HepG2 (cell line): ENCODE measurements around the gene C3orf70. TPM values are rescaled to one million over a fixed set of nuclear protein-coding genes. Genes with fewer than 3 reads are reported as not detected.

Experiments used
- ATAC-seq: fragments of 200-7000 bp; cut with Tn5 transposase; 3 replicates; pipeline ENCODE4 v1.9.1; 2020; ENCODE audit warnings: mild to moderate bottlenecking, moderate library complexity
- BruUV-seq: library from RNA; stranded (reverse); fragments of 400-500 nt; replicated peaks from 2 replicates; lab custom pipeline; 2021; lab: Mats Ljungman, UMichigan
- CTCF ChIA-PET: fragments of 300-600 bp; formaldehyde crosslinking; extraction: SDS; loops from one replicate; lab custom pipeline; 2021; ENCODE audit warnings: low total read pairs, inconsistent platforms, low intra/inter-chr PET ratio; lab: Yijun Ruan, JAX
- POLR2A ChIA-PET: fragments of 350-600 bp; sonication (Branson Sonifier 250); formaldehyde crosslinking; loops from one replicate; lab custom pipeline; 2020; ENCODE audit warnings: antibody characterized with exemption, inconsistent platforms; lab: Yijun Ruan, JAX
- DNase-seq: peaks from one replicate; pipeline ENCODE4 v3.0.0-alpha.2; 2015; ENCODE audit warnings: low spot score
- FAIRE-seq: peaks from 3 replicates; lab custom pipeline; 2011; peaks lifted over from hg19 to GRCh38; lab: Jason Lieb, UNC
- H2AFZ ChIP-seq: one replicate; pipeline ENCODE4 v1.6.1; 2011; ENCODE audit warnings: low read length, inconsistent platforms
- H3K27ac ChIP-seq: fragments of 300-600 bp; 3 replicates; pipeline ENCODE4 v1.8.0; 2011; ENCODE audit warnings: mixed run types, mild to moderate bottlenecking, mixed read lengths, low read length, inconsistent platforms; ENCODE audit not compliant: insufficient read depth; ENCODE audit errors: extremely low read length
- H3K27me3 ChIP-seq, 2 experiments: fragments of 200-600 bp in 1 of 2; 2 replicates in 1 of 2; 3 replicates in 1 of 2; pipeline versions ENCODE4 v1.6.0 to v1.8.0; 2011; ENCODE audit warnings: low read length in 2 of 2, mild to moderate bottlenecking in 2 of 2, moderate library complexity in 2 of 2, inconsistent platforms in 1 of 2; ENCODE audit not compliant: insufficient read depth in 2 of 2, control insufficient read depth in 1 of 2
- H3K36me3 ChIP-seq, 2 experiments: fragments of 200-600 bp in 1 of 2; replicated peaks in 1 of 2; 2 replicates in 1 of 2; 3 replicates in 1 of 2; pipeline versions ENCODE4 v1.5.1 to v1.8.0; 2011; ENCODE audit warnings: low read length in 2 of 2, inconsistent platforms in 1 of 2; ENCODE audit not compliant: insufficient read depth in 2 of 2, control insufficient read depth in 1 of 2
- H3K4me1 ChIP-seq: 2 replicates; pipeline ENCODE4 v1.5.1; 2012; ENCODE audit warnings: low read length, inconsistent platforms; ENCODE audit not compliant: insufficient read depth
- H3K4me2 ChIP-seq: 2 replicates; pipeline ENCODE4 v1.6.0; 2011; ENCODE audit warnings: low read depth, low read length, inconsistent platforms
- H3K4me3 ChIP-seq, 3 experiments: fragments of 200-600 bp in 1 of 3; sonication (generic), shearing (Covaris generic) in 1 of 3; replicated peaks in 1 of 3; 2 replicates each; pipeline ENCODE4 v1.5.1; 2011 to 2016; ENCODE audit warnings: low read length in 3 of 3, inconsistent platforms in 2 of 3, low read depth in 2 of 3, mild to moderate bottlenecking in 2 of 3, control low read depth in 1 of 3, mixed read lengths in 1 of 3; ENCODE audit not compliant: insufficient read depth in 1 of 3
- H3K79me2 ChIP-seq: one replicate; pipeline ENCODE4 v1.6.1; 2011; ENCODE audit warnings: low read length, inconsistent platforms; ENCODE audit not compliant: insufficient read depth
- H3K9ac ChIP-seq: 2 replicates; pipeline ENCODE4 v1.6.0; 2011; ENCODE audit warnings: mild to moderate bottlenecking, low read depth, low read length, inconsistent platforms; ENCODE audit not compliant: insufficient read depth
- H3K9me3 ChIP-seq: 2 replicates; pipeline ENCODE4 v1.5.1; 2012; ENCODE audit warnings: mild to moderate bottlenecking, low read length
- H4K20me1 ChIP-seq: 2 replicates; pipeline ENCODE4 v1.6.0; 2011; ENCODE audit warnings: inconsistent platforms, mild to moderate bottlenecking, low read length, moderate library complexity; ENCODE audit not compliant: insufficient read depth
- JUND ChIP-seq: sonication (generic); formaldehyde crosslinking; IDR thresholded peaks from 2 replicates; pipeline ENCODE4 v1.8.0; 2022; ENCODE audit warnings: mild to moderate bottlenecking, missing genetic modification reagents
- MXD4 ChIP-seq: IDR thresholded peaks from 2 replicates; pipeline ENCODE4 v1.6.1; 2016; ENCODE audit warnings: mild to moderate bottlenecking, missing biosample characterization, missing genetic modification reagents
- NONO ChIP-seq, 2 experiments: fragments of 450-650 bp in 1 of 2; sonication (generic) in 1 of 2; formaldehyde crosslinking in 1 of 2; IDR thresholded peaks in 1 of 2; conservative IDR thresholded peaks in 1 of 2; 2 replicates each; pipeline versions ENCODE4 v1.6.1 to v1.8.0; 2017 to 2022; ENCODE audit warnings: mild to moderate bottlenecking in 1 of 2, missing genetic modification reagents in 1 of 2, moderate library complexity in 1 of 2
- POGK ChIP-seq: sonication (generic); formaldehyde crosslinking; conservative IDR thresholded peaks from 2 replicates; pipeline ENCODE4 v1.8.0; 2022; ENCODE audit warnings: mild to moderate bottlenecking, moderate library complexity, missing genetic modification reagents
- ZNF337 ChIP-seq: sonication (generic); formaldehyde crosslinking; IDR thresholded peaks from 2 replicates; pipeline ENCODE4 v1.5.1; 2020; ENCODE audit warnings: missing genetic modification reagents, low read depth, mild to moderate bottlenecking, borderline replicate concordance
- ZNF784 ChIP-seq: sonication (generic); formaldehyde crosslinking; IDR thresholded peaks from 2 replicates; pipeline ENCODE4 v1.5.1; 2020; ENCODE audit warnings: missing genetic modification reagents, mild to moderate bottlenecking, borderline replicate concordance
- WGBS: methylation state at CpG from one replicate; pipeline ENCODE4 v1.1.6; 2017; ENCODE audit warnings: low lambda C conversion rate; 5-methylcytosine and 5-hydroxymethylcytosine counted together
- in situ Hi-C: cut with HindIII; loops from 2 replicates; pipeline ENCODE4 v1.10.0; 2017; ENCODE audit warnings: low pct_unique_long_range_greater_than_20kb; ENCODE audit not compliant: extremely low pct_ligation_motif_present
- intact Hi-C: fragments of 100-400 bp; cut with micrococcal nuclease; formaldehyde crosslinking; loops from one replicate; pipeline ENCODE4 v1.10.0; 2022; ENCODE audit not compliant: unreplicated experiment
- polyA plus RNA-seq, 8 experiments: library from polyadenylated mRNA; depleted of rRNA in 3 of 8; stranded (reverse) in 7 of 8; unstranded in 1 of 8; fragments of >200 nt; fragmentation: Illumina TruSeq in 4 of 8; extraction: Trizol in 4 of 8; gene quantifications; 2 replicates each; pipeline versions ENCODE4 v1.2.1 to v1.2.3, GENCODE V29; 2011 to 2016; ENCODE audit warnings: low read depth in 4 of 8, missing spikeins in 1 of 8, mixed read lengths in 1 of 8; ENCODE audit not compliant: insufficient read depth in 1 of 8
- total RNA-seq, 5 experiments: library from RNA; depleted of rRNA; stranded (reverse); fragments of >200 nt; fragmentation: Illumina TruSeq; extraction: Trizol; gene quantifications; 2 replicates each; pipeline ENCODE4 v1.2.3, GENCODE V29; 2016; ENCODE audit warnings: low read depth in 1 of 5

The C3orf70 gene
- total and polyA plus RNA-seq, 2 of the 13 experiments (the other 11 are each of a cell fraction or from before 2014, with no cell fraction given) = 0.79 to 2.4 TPM

- ATAC-seq (no peak), FAIRE-seq (no peak), DNase-seq (no peak)
- TF ChIP-seq POGK (no peak), NONO (IDR thresholded peaks at IDR 0.05) (no peak), NONO (CRISPR knock-in tag; conservative IDR thresholded peaks at IDR 0.05) (no peak), ZNF784 (CRISPR knock-in tag) (no peak), ZNF337 (CRISPR knock-in tag) (no peak), MXD4 (CRISPR knock-in tag) (no peak), JUND (CRISPR knock-in tag) (no peak)
- 80% methylated on average over 1 of the region's 1 CpG for WGBS
- Histone ChIP-seq H3K27me3 (no peaks in the 10 kb centered on the region), H3K79me2 (no peaks in the 10 kb centered on the region), H3K4me1 (peaks cover 32% of the 10 kb centered on the region), H4K20me1 (no peaks in the 10 kb centered on the region), H2AFZ (no peak overlapping the region), H3K4me2 (no peak overlapping the region), H3K36me3 (no peaks in the 10 kb centered on the region), H3K9me3 (no peaks in the 10 kb centered on the region), H3K27ac (no peak overlapping the region), H3K4me3 (no peak overlapping the region), H3K9ac (no peak overlapping the region)
- CTCF ChIA-PET = no interaction called here
- intact Hi-C loops (no loop called here), in situ Hi-C loops (no loop called here)
- POLR2A ChIA-PET = no interaction called here
- BruUV-seq = no TSS peak
These were observed 15.0 kb downstream of the C3orf70 start for GRCh38 chr3:185137821-185138220.
